Astrocyte of the cerebellum (primary cell): ENCODE measurements around the gene KIF16B.

ENCODE experiments used
- DNase-seq: peaks from one replicate; pipeline ENCODE4 v3.0.0-alpha.2; 2011; ENCODE audit warnings: low read depth
- H3K4me3 ChIP-seq: 2 replicates; pipeline ENCODE4 v1.5.1; 2011; ENCODE audit warnings: mild to moderate bottlenecking, low read depth, low read length, moderate library complexity
- CTCF ChIP-seq: IDR thresholded peaks from 2 replicates; pipeline ENCODE4 v1.5.1; 2012; ENCODE audit warnings: low read length, low read depth, moderate library complexity, mild to moderate bottlenecking; ENCODE audit errors: missing control alignments
- in situ Hi-C: cut with HindIII; loops from 2 replicates; pipeline ENCODE4 v1.10.0; 2017; ENCODE audit warnings: low sequenced_read_pairs

Gene KIF16B

GRCh38 chr20:16352321-16352720 lies 220.9 kb downstream of the KIF16B start:
- no peak overlapping the region for H3K4me3 ChIP-seq
- in situ Hi-C loops: no loop called here
- no peak for TF ChIP-seq CTCF
- DNase-seq: no peak

GRCh38 chr20:16351415-16351814 lies 221.8 kb downstream of the KIF16B start:
- TF ChIP-seq CTCF: no peak
- in situ Hi-C loops: no loop called here
- DNase-seq: no peak
- H3K4me3 ChIP-seq: no peak overlapping the region

- DNase-seq: no peak
These were observed 222.8 kb downstream of the KIF16B start for GRCh38 chr20:16350465-16350864.

GRCh38 chr20:16349523-16350260 lies 223.6 kb downstream of the KIF16B start:
- H3K4me3 ChIP-seq: no peak overlapping the region
- in situ Hi-C loops: no loop called here
- TF ChIP-seq CTCF: no peak
- DNase-seq: no peak

More at GRCh38 chr20:16350465-16350864, 222.8 kb downstream of the KIF16B start:
- H3K4me3 ChIP-seq: no peak overlapping the region
- in situ Hi-C loops: no loop called here
- TF ChIP-seq CTCF: no peak

GRCh38 chr20:16346956-16347355 lies 226.3 kb downstream of the KIF16B start:
- no peak for DNase-seq
- TF ChIP-seq CTCF: no peak
- H3K4me3 ChIP-seq: no peak overlapping the region
- in situ Hi-C loops: no loop called here

GRCh38 chr20:16337707-16338106 lies 235.5 kb downstream of the KIF16B start:
- in situ Hi-C loops: no loop called here
- no peak overlapping the region for H3K4me3 ChIP-seq
- no peak for TF ChIP-seq CTCF
- DNase-seq: no peak
